ENCODE measurements around the gene AGPAT3. TPM values are rescaled to one million over a fixed set of nuclear protein-coding genes. Genes with fewer than 3 reads are reported as not detected.
A peak's percentile ranks its signal among the peaks of the same experiment; 100 is the strongest.

AGPAT3 gene
- polyA plus RNA-seq, 1 donor from 2014 or later = 8.8 TPM

GRCh38 chr21:43939443-43940328 lies 74.7 kb downstream of the AGPAT3 start:
- H3K27ac Mint-ChIP-seq = peak overlapping the region; percentile 86 to 97 (median 89)
- H3K36me3 Mint-ChIP-seq = no peaks in the 10 kb centered on the region
- no peaks in the 10 kb centered on the region for H3K27me3 Mint-ChIP-seq
- peak overlapping the region in 2 of 4 donors; percentile 92 to 93 for H3K4me3 Mint-ChIP-seq
- no peaks in the 10 kb centered on the region for H3K9me3 Mint-ChIP-seq
- H3K4me1 Mint-ChIP-seq = peaks cover 15 to 19% (median 17%) of the 10 kb centered on the region in 3 donors

DNA sequence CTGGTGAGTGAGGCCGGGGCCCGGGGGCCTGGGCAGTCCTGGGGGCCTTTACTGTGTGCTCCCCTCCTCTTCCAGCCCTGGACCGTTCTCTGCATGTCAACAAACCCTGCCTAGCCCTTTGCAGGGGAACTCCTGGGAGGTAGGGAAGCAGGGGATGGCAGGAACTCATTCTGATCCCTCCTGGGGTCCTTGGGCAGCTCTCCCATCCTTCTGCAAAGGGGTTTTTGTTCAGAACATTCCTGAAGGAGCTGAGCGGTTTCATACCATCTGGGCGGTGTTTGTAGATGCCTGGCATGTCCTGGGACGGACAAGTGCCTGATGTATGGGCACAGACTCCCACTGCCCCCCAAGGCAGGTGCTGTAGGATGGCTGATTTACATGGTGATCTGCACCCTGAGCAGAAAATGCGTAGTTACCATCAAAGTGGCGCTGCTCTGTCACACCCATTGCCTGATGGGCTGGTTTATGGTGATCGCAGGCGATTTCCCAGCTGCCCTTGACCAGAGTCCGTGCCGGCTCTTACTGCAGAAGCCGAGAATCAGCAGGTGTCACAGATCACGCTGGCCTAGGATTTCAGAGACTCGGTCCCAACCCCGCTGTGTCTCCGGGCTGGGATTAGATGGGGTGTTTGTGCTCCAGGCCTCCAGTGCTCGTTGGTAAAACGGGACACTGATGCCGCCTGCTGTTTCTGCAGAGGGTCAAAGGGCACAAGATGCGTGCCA lies 75.5 kb downstream of the AGPAT3 start:
- no peaks in the 10 kb centered on the region for H3K27me3 Mint-ChIP-seq
- H3K36me3 Mint-ChIP-seq = no peaks in the 10 kb centered on the region
- no peak overlapping the region for H3K27ac Mint-ChIP-seq
- H3K4me1 Mint-ChIP-seq = peaks cover 15 to 19% (median 17%) of the 10 kb centered on the region in 3 donors
- H3K4me3 Mint-ChIP-seq = no peak overlapping the region
- no peaks in the 10 kb centered on the region for H3K9me3 Mint-ChIP-seq

DNA sequence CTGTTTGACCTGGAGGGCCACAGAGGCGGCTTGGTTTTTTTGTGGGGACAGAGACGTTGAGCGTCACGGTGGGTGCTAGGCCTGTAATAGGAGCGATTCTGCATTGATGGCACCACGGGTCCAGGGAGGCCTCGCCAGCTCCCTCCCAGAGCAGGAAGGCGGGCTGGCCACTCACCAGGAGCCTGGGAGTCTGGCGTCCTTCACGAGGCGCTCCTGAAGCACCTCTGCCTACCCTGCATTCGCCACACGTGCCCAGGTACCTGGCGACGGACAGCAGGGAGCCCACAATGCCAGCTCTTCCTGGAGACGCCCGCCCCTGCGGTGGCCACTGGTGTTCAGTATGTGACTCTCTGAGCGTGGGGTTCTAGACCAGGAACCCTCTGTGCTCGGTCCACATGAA lies 77.2 kb downstream of the AGPAT3 start:
- Mint-ChIP-seq H3K4me3 (no peak overlapping the region), H3K36me3 (no peaks in the 10 kb centered on the region), H3K27ac (no peak overlapping the region), H3K27me3 (no peaks in the 10 kb centered on the region), H3K9me3 (no peaks in the 10 kb centered on the region), H3K4me1 (peaks cover 15 to 19% (median 17%) of the 10 kb centered on the region in 3 donors)

DNA sequence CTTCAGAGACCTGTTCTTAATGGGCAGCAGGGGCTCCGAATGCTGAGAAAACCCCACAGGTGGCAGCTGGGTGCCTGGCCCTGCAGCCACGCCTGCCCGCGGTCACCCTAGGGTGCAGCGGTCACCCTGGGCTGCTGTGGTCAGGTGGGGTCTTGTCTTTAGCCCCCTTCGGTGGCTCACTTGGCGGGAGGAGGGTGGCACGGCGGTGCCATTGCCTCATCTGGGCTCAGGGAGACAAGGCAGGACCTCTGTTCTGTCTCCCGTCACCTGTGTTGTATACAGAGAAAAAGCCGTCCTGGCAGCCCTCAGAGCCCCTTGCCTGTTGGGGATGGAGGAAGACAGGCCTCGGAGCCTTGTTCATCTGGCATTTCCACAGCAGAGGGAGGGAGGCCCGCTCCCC lies 77.6 kb downstream of the AGPAT3 start:
- Mint-ChIP-seq H3K27ac (no peak overlapping the region), H3K9me3 (no peaks in the 10 kb centered on the region), H3K27me3 (no peaks in the 10 kb centered on the region), H3K36me3 (no peaks in the 10 kb centered on the region), H3K4me3 (no peak overlapping the region), H3K4me1 (peaks cover 13 to 18% (median 13%) of the 10 kb centered on the region in 3 donors)

DNA sequence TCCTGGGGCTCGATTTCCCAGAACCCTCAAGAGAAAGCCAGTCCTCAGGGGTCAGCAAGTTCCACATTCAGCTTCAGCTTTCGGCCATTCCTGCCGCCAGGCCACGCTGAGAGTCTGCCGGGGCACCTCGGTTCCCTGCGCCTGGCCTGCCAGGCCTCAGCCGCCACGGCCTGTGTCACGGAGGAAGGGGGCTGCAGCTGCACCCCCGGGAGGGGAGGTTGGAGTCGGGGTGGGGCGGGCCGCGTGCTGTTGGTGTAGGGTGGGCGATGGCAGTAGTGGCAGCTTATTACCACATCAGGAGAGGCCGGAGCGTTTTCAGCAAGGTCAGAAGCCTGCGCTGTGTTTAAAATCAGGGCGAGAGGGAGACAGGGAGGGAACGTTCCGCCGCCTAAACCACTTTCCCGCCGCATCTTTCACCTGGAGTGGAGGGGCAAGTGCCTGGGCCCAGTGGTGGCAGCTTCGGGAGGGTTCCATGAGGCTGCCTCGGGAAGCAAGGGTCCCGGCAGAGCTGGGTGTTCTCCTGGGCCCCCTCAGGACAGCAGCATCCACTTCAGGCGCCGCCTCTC lies 78.6 kb downstream of the AGPAT3 start:
- Mint-ChIP-seq H3K4me3 (no peak overlapping the region), H3K9me3 (no peaks in the 10 kb centered on the region), H3K36me3 (peaks cover 2% of the 10 kb centered on the region), H3K4me1 (peaks cover 6 to 11% (median 8%) of the 10 kb centered on the region in 3 donors), H3K27ac (no peak overlapping the region), H3K27me3 (no peaks in the 10 kb centered on the region)

- H3K9me3 Mint-ChIP-seq = no peaks in the 10 kb centered on the region
- H3K27me3 Mint-ChIP-seq = no peaks in the 10 kb centered on the region
- H3K27ac Mint-ChIP-seq = no peak overlapping the region
- H3K4me3 Mint-ChIP-seq = no peak overlapping the region
- H3K4me1 Mint-ChIP-seq = peaks cover 2 to 7% (median 3%) of the 10 kb centered on the region in 3 donors
- H3K36me3 Mint-ChIP-seq = peaks cover 4% of the 10 kb centered on the region
These were observed 79.1 kb downstream of the AGPAT3 start for GRCh38 chr21:43944078-43944633.

- H3K27ac Mint-ChIP-seq = no peak overlapping the region
- peaks cover 6% of the 10 kb centered on the region for H3K36me3 Mint-ChIP-seq
- no peaks in the 10 kb centered on the region for H3K27me3 Mint-ChIP-seq
- H3K9me3 Mint-ChIP-seq = peaks cover 0 to 1% (median 0%) of the 10 kb centered on the region in 3 donors
- no peak overlapping the region for H3K4me3 Mint-ChIP-seq
- H3K4me1 Mint-ChIP-seq = peaks cover 0 to 8% (median 4%) of the 10 kb centered on the region in 3 donors
These were observed 79.7 kb downstream of the AGPAT3 start for GRCh38 chr21:43944757-43945156.

- peaks cover 0 to 1% (median 0%) of the 10 kb centered on the region in 3 donors for H3K9me3 Mint-ChIP-seq
- peaks cover 2% of the 10 kb centered on the region for H3K27me3 Mint-ChIP-seq
- peaks cover 8% of the 10 kb centered on the region for H3K36me3 Mint-ChIP-seq
- H3K4me3 Mint-ChIP-seq = no peak overlapping the region
- H3K4me1 Mint-ChIP-seq = peaks cover 0 to 14% (median 13%) of the 10 kb centered on the region in 3 donors
- no peak overlapping the region for H3K27ac Mint-ChIP-seq
These were observed 83.9 kb downstream of the AGPAT3 start for GRCh38 chr21:43948740-43949498.

- Mint-ChIP-seq H3K9me3 (peaks cover 0 to 1% (median 0%) of the 10 kb centered on the region in 3 donors), H3K27ac (peak overlapping the region in 1 of 3 donors; percentile 33)
These were observed 84.6 kb downstream of the AGPAT3 start for GRCh38 chr21:43949499-43950208.

GRCh38 chr21:43950481-43950880 lies 85.5 kb downstream of the AGPAT3 start:
- peaks cover 10% of the 10 kb centered on the region for H3K36me3 Mint-ChIP-seq
- H3K4me3 Mint-ChIP-seq = no peak overlapping the region
- peaks cover 0 to 14% (median 10%) of the 10 kb centered on the region in 3 donors for H3K4me1 Mint-ChIP-seq
- no peak overlapping the region for H3K27ac Mint-ChIP-seq
- H3K9me3 Mint-ChIP-seq = peaks cover 0 to 1% (median 0%) of the 10 kb centered on the region in 3 donors
- H3K27me3 Mint-ChIP-seq = peaks cover 2% of the 10 kb centered on the region

More at GRCh38 chr21:43949499-43950208, 84.6 kb downstream of the AGPAT3 start:
- Mint-ChIP-seq H3K4me3 (peak overlapping the region in 2 of 4 donors; percentile 35 to 60), H3K36me3 (peaks cover 8% of the 10 kb centered on the region), H3K27me3 (peaks cover 2% of the 10 kb centered on the region), H3K4me1 (peaks cover 0 to 14% (median 10%) of the 10 kb centered on the region in 3 donors)

- Mint-ChIP-seq H3K4me3 (no peak overlapping the region), H3K4me1 (peaks cover 0 to 14% (median 10%) of the 10 kb centered on the region in 3 donors), H3K27ac (no peak overlapping the region), H3K36me3 (peaks cover 10% of the 10 kb centered on the region), H3K9me3 (peaks cover 0 to 1% (median 0%) of the 10 kb centered on the region in 3 donors), H3K27me3 (peaks cover 2% of the 10 kb centered on the region)
These were observed 85.9 kb downstream of the AGPAT3 start for GRCh38 chr21:43950936-43951335.

DNA sequence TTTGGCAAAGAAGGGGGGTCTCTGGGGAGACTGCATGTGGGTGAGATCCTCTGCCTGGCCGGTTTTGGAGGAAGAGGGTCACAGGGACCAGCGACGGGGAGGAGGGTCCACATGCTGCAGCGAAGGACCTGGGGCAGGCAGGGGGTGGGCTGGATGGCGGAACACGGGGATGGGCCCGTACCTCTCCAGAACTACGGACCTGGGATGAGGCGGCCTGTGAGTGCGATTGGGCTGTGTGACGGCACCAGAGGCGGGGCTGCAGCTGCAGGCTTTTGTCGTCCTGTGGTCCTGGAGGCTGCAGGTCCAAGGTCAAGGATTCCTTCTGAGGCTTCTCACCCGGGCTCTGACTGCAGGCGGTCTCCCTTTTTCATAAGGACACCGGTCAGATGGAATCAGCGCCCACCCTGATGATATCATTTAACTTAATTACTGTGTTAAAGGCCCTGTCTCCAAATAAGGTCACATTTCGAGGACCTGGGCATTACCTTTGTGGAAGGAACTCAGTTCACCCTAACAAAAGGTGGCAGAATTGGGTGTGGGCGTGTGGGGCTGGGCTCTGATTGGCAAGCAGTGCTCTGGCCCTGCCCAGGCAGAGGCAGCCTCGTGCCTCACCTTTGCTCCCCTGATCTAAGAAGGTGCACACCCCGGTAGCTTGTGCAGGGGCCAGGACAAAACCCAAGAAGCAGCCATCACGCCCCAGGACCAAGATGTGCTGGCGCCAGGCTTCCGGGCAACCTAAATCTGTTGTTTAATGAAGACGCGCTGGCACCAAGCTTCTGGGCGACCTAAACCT lies 87.1 kb downstream of the AGPAT3 start:
- Mint-ChIP-seq H3K27ac (peak overlapping the region in 1 of 3 donors; percentile 85), H3K4me1 (peaks cover 0 to 22% (median 14%) of the 10 kb centered on the region in 3 donors), H3K9me3 (peaks cover 0 to 1% (median 0%) of the 10 kb centered on the region in 3 donors), H3K4me3 (no peak overlapping the region), H3K27me3 (peaks cover 2% of the 10 kb centered on the region), H3K36me3 (peaks cover 10% of the 10 kb centered on the region)

- H3K4me1 Mint-ChIP-seq = peaks cover 0 to 22% (median 14%) of the 10 kb centered on the region in 3 donors
- H3K4me3 Mint-ChIP-seq = no peak overlapping the region
- peaks cover 0 to 1% (median 0%) of the 10 kb centered on the region in 3 donors for H3K9me3 Mint-ChIP-seq
These were observed 88.0 kb downstream of the AGPAT3 start for GRCh38 chr21:43953021-43953420.

More at GRCh38 chr21:43953021-43953420, 88.0 kb downstream of the AGPAT3 start:
- H3K27me3 Mint-ChIP-seq = peaks cover 2% of the 10 kb centered on the region
- H3K36me3 Mint-ChIP-seq = peaks cover 8% of the 10 kb centered on the region
- H3K27ac Mint-ChIP-seq = no peak overlapping the region

All from IgD-negative memory B cell (primary cell).